ENCODE results near the gene SMARCA2. TPM values are rescaled to one million over a fixed set of nuclear protein-coding genes. Genes with fewer than 3 reads are reported as not detected.

The SMARCA2 gene
- total RNA-seq, 1 donor from 2014 or later = 19.7 TPM

GRCh38 chr9:2055203-2055658 lies 40.1 kb downstream of the SMARCA2 start:
- FAIRE-seq (no peak), DNase-seq (ENCODE audit: low read depth) (peak; percentile 94)
- Histone ChIP-seq H3K27me3 (ENCODE audit: control insufficient read depth, insufficient read depth, low read length) (no peaks in the 10 kb centered on the region), H3K4me3 (ENCODE audit: low read depth, low read length) (no peak overlapping the region), H3K36me3 (ENCODE audit: control insufficient read depth, insufficient read depth, low read length) (peaks cover 4% of the 10 kb centered on the region)
- no peak for TF ChIP-seq CTCF (IDR thresholded peaks at IDR 0.05; ENCODE audit: insufficient read depth, low read length, severe bottlenecking)

GRCh38 chr9:2059274-2059929 lies 44.3 kb downstream of the SMARCA2 start:
- FAIRE-seq (no peak), DNase-seq (ENCODE audit: low read depth) (no peak)
- Histone ChIP-seq H3K36me3 (ENCODE audit: control insufficient read depth, insufficient read depth, low read length) (peaks cover 10% of the 10 kb centered on the region), H3K4me3 (ENCODE audit: low read depth, low read length) (no peak overlapping the region), H3K27me3 (ENCODE audit: control insufficient read depth, insufficient read depth, low read length) (no peaks in the 10 kb centered on the region)
- no peak for TF ChIP-seq CTCF (IDR thresholded peaks at IDR 0.05; ENCODE audit: insufficient read depth, low read length, severe bottlenecking)

- FAIRE-seq (no peak), DNase-seq (ENCODE audit: low read depth) (no peak)
- Histone ChIP-seq H3K4me3 (ENCODE audit: low read depth, low read length) (no peak overlapping the region), H3K27me3 (ENCODE audit: control insufficient read depth, insufficient read depth, low read length) (no peaks in the 10 kb centered on the region), H3K36me3 (ENCODE audit: control insufficient read depth, insufficient read depth, low read length) (peaks cover 10% of the 10 kb centered on the region)
- TF ChIP-seq CTCF (IDR thresholded peaks at IDR 0.05; ENCODE audit: insufficient read depth, low read length, severe bottlenecking) = no peak
These were observed 45.3 kb downstream of the SMARCA2 start for GRCh38 chr9:2060424-2060823.

GRCh38 chr9:2065704-2066103 lies 50.6 kb downstream of the SMARCA2 start:
- DNase-seq (ENCODE audit: low read depth) (peak; percentile 13), FAIRE-seq (no peak)
- Histone ChIP-seq H3K36me3 (ENCODE audit: control insufficient read depth, insufficient read depth, low read length) (peaks cover 4% of the 10 kb centered on the region), H3K27me3 (ENCODE audit: control insufficient read depth, insufficient read depth, low read length) (no peaks in the 10 kb centered on the region), H3K4me3 (ENCODE audit: low read depth, low read length) (no peak overlapping the region)
- TF ChIP-seq CTCF (IDR thresholded peaks at IDR 0.05; ENCODE audit: insufficient read depth, low read length, severe bottlenecking) = no peak

GRCh38 chr9:2066312-2067273 lies 51.4 kb downstream of the SMARCA2 start:
- peaks cover 2% of the 10 kb centered on the region for H3K36me3 ChIP-seq (ENCODE audit: control insufficient read depth, insufficient read depth, low read length)
- DNase-seq (ENCODE audit: low read depth) = peak; percentile 34
- H3K27me3 ChIP-seq (ENCODE audit: control insufficient read depth, insufficient read depth, low read length) = no peaks in the 10 kb centered on the region
- no peak overlapping the region for H3K4me3 ChIP-seq (ENCODE audit: low read depth, low read length)
- peak; percentile 12 for TF ChIP-seq CTCF (IDR thresholded peaks at IDR 0.05; ENCODE audit: insufficient read depth, low read length, severe bottlenecking)
- peak; percentile 40 for FAIRE-seq
